DND-41 (cell line): Measurements from ENCODE around the gene TMEM255B.

Experiments
- EZH2 ChIP-seq: IDR thresholded peaks from 3 replicates; pipeline ENCODE4 v1.6.1; 2012; ENCODE audit warnings: borderline replicate concordance, low read depth, mild to moderate bottlenecking, moderate library complexity, low read length, inconsistent platforms; ENCODE audit not compliant: severe bottlenecking
- TF ChIP-seq, protein P1 (sequence below): IDR thresholded peaks from 2 replicates; pipeline ENCODE4 v1.5.1; 2012; ENCODE audit warnings: borderline replicate concordance, low read length, moderate library complexity, mild to moderate bottlenecking; ENCODE audit not compliant: poor library complexity, severe bottlenecking; ENCODE audit errors: extremely low read depth

DNA sequence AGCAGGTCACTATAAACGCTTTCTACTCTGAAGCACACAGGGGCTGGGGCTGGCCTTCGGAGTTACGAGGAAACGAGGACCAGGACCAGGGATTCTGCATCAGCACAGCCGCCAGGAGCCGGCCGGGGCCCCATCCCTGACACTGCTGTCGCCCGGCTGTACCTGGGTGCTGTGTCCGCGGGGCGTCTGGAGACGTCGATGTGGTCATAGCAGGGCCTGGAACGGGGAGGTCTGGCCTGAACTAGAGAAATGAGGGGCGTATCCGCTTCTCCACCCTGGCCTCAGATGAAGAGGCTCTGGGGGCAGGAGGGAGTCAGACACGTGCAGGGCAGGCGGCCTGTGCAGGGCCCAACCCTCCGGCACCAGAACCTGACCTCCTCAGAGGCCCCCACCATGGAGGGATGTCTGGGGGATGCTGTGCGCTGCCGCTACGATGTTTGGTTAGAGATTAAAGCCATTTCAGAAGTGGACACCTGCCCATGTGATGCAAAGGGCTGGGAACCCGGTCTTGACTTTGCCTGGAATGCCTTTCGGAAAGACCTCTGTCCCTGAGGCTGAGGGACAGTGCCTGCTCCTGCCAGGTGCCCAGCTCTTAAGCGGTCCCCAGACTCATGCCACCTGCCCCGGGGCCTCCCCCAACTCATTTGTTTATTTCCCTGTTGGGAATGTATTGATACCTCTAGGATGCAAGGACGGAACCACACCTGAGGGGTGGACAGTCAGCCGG is 83.5 kb downstream of the TMEM255B start:
- TF ChIP-seq, protein P1, sequence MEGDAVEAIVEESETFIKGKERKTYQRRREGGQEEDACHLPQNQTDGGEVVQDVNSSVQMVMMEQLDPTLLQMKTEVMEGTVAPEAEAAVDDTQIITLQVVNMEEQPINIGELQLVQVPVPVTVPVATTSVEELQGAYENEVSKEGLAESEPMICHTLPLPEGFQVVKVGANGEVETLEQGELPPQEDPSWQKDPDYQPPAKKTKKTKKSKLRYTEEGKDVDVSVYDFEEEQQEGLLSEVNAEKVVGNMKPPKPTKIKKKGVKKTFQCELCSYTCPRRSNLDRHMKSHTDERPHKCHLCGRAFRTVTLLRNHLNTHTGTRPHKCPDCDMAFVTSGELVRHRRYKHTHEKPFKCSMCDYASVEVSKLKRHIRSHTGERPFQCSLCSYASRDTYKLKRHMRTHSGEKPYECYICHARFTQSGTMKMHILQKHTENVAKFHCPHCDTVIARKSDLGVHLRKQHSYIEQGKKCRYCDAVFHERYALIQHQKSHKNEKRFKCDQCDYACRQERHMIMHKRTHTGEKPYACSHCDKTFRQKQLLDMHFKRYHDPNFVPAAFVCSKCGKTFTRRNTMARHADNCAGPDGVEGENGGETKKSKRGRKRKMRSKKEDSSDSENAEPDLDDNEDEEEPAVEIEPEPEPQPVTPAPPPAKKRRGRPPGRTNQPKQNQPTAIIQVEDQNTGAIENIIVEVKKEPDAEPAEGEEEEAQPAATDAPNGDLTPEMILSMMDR: no peak
- TF ChIP-seq EZH2: no peak
